H1 (cell line): ENCODE data around the gene MBNL3.

Experiments used
- CBX5 ChIP-seq: fragments of 300-800, 300-1000 bp; sonication (generic); IDR thresholded peaks from 2 replicates; pipeline ENCODE4 v1.7.1; 2016; ENCODE audit warnings: antibody characterized with exemption, low read length, low read depth
- CHD1 ChIP-seq: IDR thresholded peaks from 2 replicates; pipeline ENCODE4 v1.6.1; 2012; ENCODE audit warnings: low read depth, low read length, improper control_type of control experiment
- CTCF ChIP-seq, 3 experiments: IDR thresholded peaks; 1 replicate in 2 of 3; 2 replicates in 1 of 3; pipeline versions ENCODE4 v1.5.1 to v1.6.1; 2011; ENCODE audit warnings: low read length in 3 of 3, mild to moderate bottlenecking in 3 of 3, inconsistent platforms in 2 of 3, low read depth in 1 of 3, moderate library complexity in 1 of 3; ENCODE audit not compliant: insufficient read depth in 1 of 3; ENCODE audit errors: control extremely low read depth in 1 of 3
- HDAC2 ChIP-seq, 2 experiments: fragments of 300-600 bp in 1 of 2; sonication (generic) in 1 of 2; IDR thresholded peaks; 2 replicates each; pipeline ENCODE4 v1.6.1; 2011 to 2012; ENCODE audit warnings: low read depth in 2 of 2, low read length in 2 of 2, mild to moderate bottlenecking in 2 of 2, moderate library complexity in 2 of 2, borderline replicate concordance in 1 of 2, inconsistent platforms in 1 of 2
- JUND ChIP-seq: IDR thresholded peaks from 2 replicates; pipeline ENCODE4 v1.6.1; 2011; ENCODE audit warnings: mild to moderate bottlenecking, improper control_type of control experiment, low read length
- NRF1 ChIP-seq: IDR thresholded peaks from 2 replicates; pipeline ENCODE4 v1.6.1; 2011; ENCODE audit warnings: mild to moderate bottlenecking, low read depth, low read length, improper control_type of control experiment
- POLR2A ChIP-seq, 2 experiments: IDR thresholded peaks; 1 replicate in 1 of 2; 2 replicates in 1 of 2; pipeline ENCODE4 v1.6.1; 2011; ENCODE audit warnings: low read depth in 2 of 2, low read length in 2 of 2, mild to moderate bottlenecking in 2 of 2; ENCODE audit errors: control extremely low read depth in 1 of 2
- RFX5 ChIP-seq: IDR thresholded peaks from 2 replicates; pipeline ENCODE4 v1.6.1; 2011; ENCODE audit warnings: low read depth, low read length, improper control_type of control experiment, borderline replicate concordance
- RXRA ChIP-seq: IDR thresholded peaks from 2 replicates; pipeline ENCODE4 v1.6.1; 2011; ENCODE audit warnings: low read depth, mild to moderate bottlenecking, low read length, moderate library complexity; ENCODE audit not compliant: insufficient read depth
- SP2 ChIP-seq: IDR thresholded peaks from 2 replicates; pipeline ENCODE4 v1.6.1; 2012; ENCODE audit warnings: mild to moderate bottlenecking, low read length, inconsistent platforms
- TF ChIP-seq, protein P1 (sequence below): IDR thresholded peaks from 2 replicates; pipeline ENCODE4 v1.6.1; 2012; ENCODE audit warnings: low read length, inconsistent platforms
- TF ChIP-seq, protein P2 (sequence below): IDR thresholded peaks from 2 replicates; pipeline ENCODE4 v1.6.1; 2012; ENCODE audit warnings: inconsistent platforms

- TF ChIP-seq SP2 = no peak
- TF ChIP-seq, protein P1, sequence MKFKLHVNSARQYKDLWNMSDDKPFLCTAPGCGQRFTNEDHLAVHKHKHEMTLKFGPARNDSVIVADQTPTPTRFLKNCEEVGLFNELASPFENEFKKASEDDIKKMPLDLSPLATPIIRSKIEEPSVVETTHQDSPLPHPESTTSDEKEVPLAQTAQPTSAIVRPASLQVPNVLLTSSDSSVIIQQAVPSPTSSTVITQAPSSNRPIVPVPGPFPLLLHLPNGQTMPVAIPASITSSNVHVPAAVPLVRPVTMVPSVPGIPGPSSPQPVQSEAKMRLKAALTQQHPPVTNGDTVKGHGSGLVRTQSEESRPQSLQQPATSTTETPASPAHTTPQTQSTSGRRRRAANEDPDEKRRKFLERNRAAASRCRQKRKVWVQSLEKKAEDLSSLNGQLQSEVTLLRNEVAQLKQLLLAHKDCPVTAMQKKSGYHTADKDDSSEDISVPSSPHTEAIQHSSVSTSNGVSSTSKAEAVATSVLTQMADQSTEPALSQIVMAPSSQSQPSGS = no peak
- peak in 2 of 3 experiments; percentile 35 to 50; a peak in 2 of 4 replicates for TF ChIP-seq CTCF (IDR thresholded peaks at IDR 0.05; ENCODE audit: control extremely low read depth in 1 of 3, insufficient read depth in 1 of 3, low read depth in 1 of 3, low read length in 3 of 3)
- no peak for TF ChIP-seq RFX5
- TF ChIP-seq NRF1 = no peak
- no peak for TF ChIP-seq RXRA
- TF ChIP-seq CBX5 = no peak
- TF ChIP-seq POLR2A (IDR thresholded peaks at IDR 0.05; ENCODE audit: control extremely low read depth in 1 of 2, low read depth in 2 of 2, low read length in 2 of 2) = no peak
- no peak for TF ChIP-seq HDAC2 (IDR thresholded peaks at IDR 0.05; ENCODE audit: borderline replicate concordance in 1 of 2, low read depth in 2 of 2, low read length in 2 of 2)
- TF ChIP-seq CHD1 = no peak
- TF ChIP-seq, protein P2, sequence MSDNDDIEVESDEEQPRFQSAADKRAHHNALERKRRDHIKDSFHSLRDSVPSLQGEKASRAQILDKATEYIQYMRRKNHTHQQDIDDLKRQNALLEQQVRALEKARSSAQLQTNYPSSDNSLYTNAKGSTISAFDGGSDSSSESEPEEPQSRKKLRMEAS = no peak
- no peak for TF ChIP-seq JUND
These were observed 25.4 kb downstream of the MBNL3 start for GRCh38 chrX:132463411-132463810.
